ENCODE data around the gene MS4A6A. TPM values are rescaled to one million over a fixed set of nuclear protein-coding genes. Genes with fewer than 3 reads are reported as not detected.

Gene MS4A6A
- total RNA-seq, 1 experiment from 2014 or later = not detected

DNA sequence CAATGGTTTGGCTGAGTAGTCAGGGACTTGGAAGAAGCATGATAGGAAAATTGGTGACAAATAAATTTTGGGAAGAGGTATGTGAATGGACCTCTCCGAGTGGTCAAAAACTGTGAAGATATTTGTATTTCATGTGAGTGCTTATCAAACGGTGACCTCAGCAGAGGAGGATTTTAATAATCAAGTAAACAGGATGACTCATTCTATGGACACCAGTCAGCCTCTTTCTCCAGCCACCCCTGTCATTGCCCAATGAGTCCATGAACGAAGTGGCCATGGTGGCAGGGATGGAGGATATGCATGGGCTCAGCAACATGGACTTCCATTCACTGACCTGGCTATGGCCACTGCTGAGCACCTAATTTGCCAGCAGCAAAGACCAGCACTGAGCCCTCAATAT, 38.8 kb upstream of the MS4A6A start:
- H3K27ac ChIP-seq (ENCODE audit: low read depth, low read length, poor library complexity, severe bottlenecking) = no peak overlapping the region
- no TSS peak for BruUV-seq (replicated peaks)
- no peaks in the 10 kb centered on the region for H3K4me1 ChIP-seq (ENCODE audit: insufficient read depth, low read length, poor library complexity, severe bottlenecking)
- intact Hi-C loops (cut with micrococcal nuclease; ENCODE audit: unreplicated experiment) = no loop called here
- no peak for DNase-seq (ENCODE audit: low spot score)
- H3K27me3 ChIP-seq (replicated peaks; ENCODE audit: insufficient read depth, low read depth, low read length, poor library complexity) = peaks cover 5% of the 10 kb centered on the region
- H3K36me3 ChIP-seq (ENCODE audit: insufficient read depth, low read length, poor library complexity, severe bottlenecking) = no peaks in the 10 kb centered on the region
- CTCF ChIA-PET = no interaction called here
- H3K4me3 ChIP-seq (ENCODE audit: low read depth, low read length, poor library complexity, severe bottlenecking) = no peak overlapping the region
- TF ChIP-seq, protein P1, sequence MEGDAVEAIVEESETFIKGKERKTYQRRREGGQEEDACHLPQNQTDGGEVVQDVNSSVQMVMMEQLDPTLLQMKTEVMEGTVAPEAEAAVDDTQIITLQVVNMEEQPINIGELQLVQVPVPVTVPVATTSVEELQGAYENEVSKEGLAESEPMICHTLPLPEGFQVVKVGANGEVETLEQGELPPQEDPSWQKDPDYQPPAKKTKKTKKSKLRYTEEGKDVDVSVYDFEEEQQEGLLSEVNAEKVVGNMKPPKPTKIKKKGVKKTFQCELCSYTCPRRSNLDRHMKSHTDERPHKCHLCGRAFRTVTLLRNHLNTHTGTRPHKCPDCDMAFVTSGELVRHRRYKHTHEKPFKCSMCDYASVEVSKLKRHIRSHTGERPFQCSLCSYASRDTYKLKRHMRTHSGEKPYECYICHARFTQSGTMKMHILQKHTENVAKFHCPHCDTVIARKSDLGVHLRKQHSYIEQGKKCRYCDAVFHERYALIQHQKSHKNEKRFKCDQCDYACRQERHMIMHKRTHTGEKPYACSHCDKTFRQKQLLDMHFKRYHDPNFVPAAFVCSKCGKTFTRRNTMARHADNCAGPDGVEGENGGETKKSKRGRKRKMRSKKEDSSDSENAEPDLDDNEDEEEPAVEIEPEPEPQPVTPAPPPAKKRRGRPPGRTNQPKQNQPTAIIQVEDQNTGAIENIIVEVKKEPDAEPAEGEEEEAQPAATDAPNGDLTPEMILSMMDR (conservative IDR thresholded peaks at IDR 0.05; ENCODE audit: low read depth, low read length) = no peak
- TF ChIP-seq EZH2 (IDR thresholded peaks at IDR 0.05; ENCODE audit: borderline replicate concordance, low read depth, low read length, poor library complexity, severe bottlenecking) = no peak
- no peaks in the 10 kb centered on the region for H3K9me3 ChIP-seq (ENCODE audit: low read depth, low read length, poor library complexity, severe bottlenecking)
- POLR2A ChIA-PET (ENCODE audit: low non-redundant PET) = no interaction called here

DNA sequence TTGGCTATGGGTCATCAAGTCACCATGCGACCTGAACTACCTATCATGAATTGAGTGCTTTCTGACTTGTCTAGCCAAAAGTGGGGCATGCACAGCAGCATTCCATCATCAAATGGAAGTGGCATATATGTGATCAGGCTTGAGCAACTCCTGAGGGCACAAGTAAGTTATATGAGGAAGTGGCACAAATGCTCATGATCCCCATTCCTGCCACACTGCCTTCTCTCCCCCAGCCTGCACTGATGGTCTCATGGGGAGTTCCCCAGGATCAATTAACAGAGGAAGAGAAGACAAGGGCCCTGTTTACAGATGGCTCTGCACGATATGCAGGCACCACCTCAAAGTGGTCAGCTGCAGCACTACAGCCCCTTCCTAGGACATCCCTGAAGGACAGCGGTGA, 38.3 kb upstream of the MS4A6A start:
- peaks cover 6% of the 10 kb centered on the region for H3K27me3 ChIP-seq (replicated peaks; ENCODE audit: insufficient read depth, low read depth, low read length, poor library complexity)
- H3K4me1 ChIP-seq (ENCODE audit: insufficient read depth, low read length, poor library complexity, severe bottlenecking) = no peaks in the 10 kb centered on the region
- CTCF ChIA-PET = no interaction called here
- no peak overlapping the region for H3K4me3 ChIP-seq (ENCODE audit: low read depth, low read length, poor library complexity, severe bottlenecking)
- DNase-seq (ENCODE audit: low spot score) = no peak
- H3K36me3 ChIP-seq (ENCODE audit: insufficient read depth, low read length, poor library complexity, severe bottlenecking) = no peaks in the 10 kb centered on the region
- no peaks in the 10 kb centered on the region for H3K9me3 ChIP-seq (ENCODE audit: low read depth, low read length, poor library complexity, severe bottlenecking)
- TF ChIP-seq, protein P1 (conservative IDR thresholded peaks at IDR 0.05; ENCODE audit: low read depth, low read length) = no peak
- no peak for TF ChIP-seq EZH2 (IDR thresholded peaks at IDR 0.05; ENCODE audit: borderline replicate concordance, low read depth, low read length, poor library complexity, severe bottlenecking)
- intact Hi-C loops (cut with micrococcal nuclease; ENCODE audit: unreplicated experiment) = no loop called here
- BruUV-seq (replicated peaks) = no TSS peak
- POLR2A ChIA-PET (ENCODE audit: low non-redundant PET) = no interaction called here
- H3K27ac ChIP-seq (ENCODE audit: low read depth, low read length, poor library complexity, severe bottlenecking) = no peak overlapping the region

- ChIA-PET CTCF (no interaction called here), POLR2A (ENCODE audit: low non-redundant PET) (no interaction called here)
- Histone ChIP-seq H3K4me1 (ENCODE audit: insufficient read depth, low read length, poor library complexity, severe bottlenecking) (no peaks in the 10 kb centered on the region), H3K9me3 (ENCODE audit: low read depth, low read length, poor library complexity, severe bottlenecking) (no peaks in the 10 kb centered on the region), H3K27ac (ENCODE audit: low read depth, low read length, poor library complexity, severe bottlenecking) (no peak overlapping the region), H3K4me3 (ENCODE audit: low read depth, low read length, poor library complexity, severe bottlenecking) (no peak overlapping the region), H3K27me3 (replicated peaks; ENCODE audit: insufficient read depth, low read depth, low read length, poor library complexity) (peaks cover 13% of the 10 kb centered on the region), H3K36me3 (ENCODE audit: insufficient read depth, low read length, poor library complexity, severe bottlenecking) (no peaks in the 10 kb centered on the region)
- TF ChIP-seq, protein P1 (conservative IDR thresholded peaks at IDR 0.05; ENCODE audit: low read depth, low read length) = no peak
- TF ChIP-seq EZH2 (IDR thresholded peaks at IDR 0.05; ENCODE audit: borderline replicate concordance, low read depth, low read length, poor library complexity, severe bottlenecking) = no peak
- intact Hi-C loops (cut with micrococcal nuclease; ENCODE audit: unreplicated experiment) = no loop called here
- DNase-seq (ENCODE audit: low spot score) = no peak
- no TSS peak for BruUV-seq (replicated peaks)
Observed at GRCh38 chr11:60214386-60214785, 31.5 kb upstream of the MS4A6A start.

Data from A673 (cell line).